ENCODE measurements around the gene FAM47B. TPM values are rescaled to one million over a fixed set of nuclear protein-coding genes. Genes with fewer than 3 reads are reported as not detected.

The FAM47B gene
- not detected for total RNA-seq
- polyA plus RNA-seq, result not detected
- long read RNA-seq, donor 1, result 0 reads
- long read RNA-seq, donor 2, result 0 reads
- long read RNA-seq, donor 3, result 0 reads

DNA sequence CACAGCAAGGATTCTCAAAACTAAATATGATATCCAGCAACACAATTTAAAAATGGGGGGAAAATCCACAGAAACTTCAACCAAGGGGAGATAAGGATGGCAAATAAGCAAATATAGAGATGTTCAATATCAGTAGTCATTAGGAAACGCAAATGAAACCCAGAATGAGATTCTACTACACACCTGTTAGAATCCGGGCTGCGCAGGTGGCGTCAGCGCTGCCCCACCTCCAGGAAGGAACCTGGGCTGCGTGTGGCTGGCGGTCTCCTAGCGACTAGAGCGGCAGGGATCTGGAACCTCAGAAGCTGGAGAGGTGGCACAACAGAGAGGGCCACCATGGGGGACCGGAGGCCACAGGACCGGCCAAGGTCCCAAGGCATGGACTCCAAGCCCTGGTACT lies at the start of gene FAM47B:
TSS of gene FAM47B (plus strand) at position 301 of the 400 bp plus-strand sequence. CDS start at position 337, 36 bp downstream.
- no peaks in the 10 kb centered on the region for H3K36me3 ChIP-seq
- ATAC-seq (no peak), DNase-seq (no peak)
- intact Hi-C loops (cut with DNase I), result no loop called here
- no peaks in the 10 kb centered on the region for H3K4me1 ChIP-seq
- H3K9me3 ChIP-seq, result peaks cover 0 to 13% (median 0%) of the 10 kb centered on the region in 11 donors
- no peak within 1 kb of the TSS for H3K4me3 ChIP-seq
- no peak within 1 kb of the TSS for H3K27ac ChIP-seq
- H3K27me3 ChIP-seq, result no peaks in the 10 kb centered on the region
- TF ChIP-seq, protein P1, sequence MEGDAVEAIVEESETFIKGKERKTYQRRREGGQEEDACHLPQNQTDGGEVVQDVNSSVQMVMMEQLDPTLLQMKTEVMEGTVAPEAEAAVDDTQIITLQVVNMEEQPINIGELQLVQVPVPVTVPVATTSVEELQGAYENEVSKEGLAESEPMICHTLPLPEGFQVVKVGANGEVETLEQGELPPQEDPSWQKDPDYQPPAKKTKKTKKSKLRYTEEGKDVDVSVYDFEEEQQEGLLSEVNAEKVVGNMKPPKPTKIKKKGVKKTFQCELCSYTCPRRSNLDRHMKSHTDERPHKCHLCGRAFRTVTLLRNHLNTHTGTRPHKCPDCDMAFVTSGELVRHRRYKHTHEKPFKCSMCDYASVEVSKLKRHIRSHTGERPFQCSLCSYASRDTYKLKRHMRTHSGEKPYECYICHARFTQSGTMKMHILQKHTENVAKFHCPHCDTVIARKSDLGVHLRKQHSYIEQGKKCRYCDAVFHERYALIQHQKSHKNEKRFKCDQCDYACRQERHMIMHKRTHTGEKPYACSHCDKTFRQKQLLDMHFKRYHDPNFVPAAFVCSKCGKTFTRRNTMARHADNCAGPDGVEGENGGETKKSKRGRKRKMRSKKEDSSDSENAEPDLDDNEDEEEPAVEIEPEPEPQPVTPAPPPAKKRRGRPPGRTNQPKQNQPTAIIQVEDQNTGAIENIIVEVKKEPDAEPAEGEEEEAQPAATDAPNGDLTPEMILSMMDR (IDR thresholded peaks at IDR 0.05), result no peak
- WGBS, 2 donors, result 93 to 94% methylated on average over 11 of the region's 11 CpGs

DNA sequence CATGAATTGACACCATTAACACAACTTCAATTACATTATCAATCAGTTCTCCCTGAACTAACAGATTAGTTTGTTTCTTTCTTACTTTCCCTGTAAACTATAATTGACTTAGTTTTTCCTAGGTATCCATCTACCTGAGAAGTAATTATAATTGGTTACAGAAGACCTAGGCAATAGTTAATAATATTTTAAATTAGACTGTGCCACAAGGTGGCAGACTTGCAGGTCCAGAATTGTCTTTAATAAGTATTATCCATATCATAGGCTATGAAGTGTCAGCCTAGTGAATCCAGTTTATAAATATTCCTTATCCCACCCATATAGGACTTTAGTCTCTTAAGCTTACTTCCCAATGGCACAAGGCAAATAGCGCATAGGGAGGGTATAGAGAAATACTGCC lies 48.9 kb upstream of the FAM47B start:
- H3K27me3 ChIP-seq, result peaks cover 0 to 17% (median 0%) of the 10 kb centered on the region in 7 donors
- H3K4me1 ChIP-seq, result no peaks in the 10 kb centered on the region
- DNase-seq (no peak), ATAC-seq (no peak)
- 86 to 92% methylated on average over 1 of the region's 1 CpG for WGBS, 2 donors
- peaks cover 0 to 2% (median 0%) of the 10 kb centered on the region in 11 donors for H3K9me3 ChIP-seq
- no peak overlapping the region for H3K27ac ChIP-seq
- intact Hi-C loops (cut with DNase I), result no loop called here
- H3K36me3 ChIP-seq, result no peaks in the 10 kb centered on the region
- H3K4me3 ChIP-seq, result no peak overlapping the region
- TF ChIP-seq, protein P1 (IDR thresholded peaks at IDR 0.05), result peak in 7 of 9 donors; percentile 23 to 45 (median 32)

DNA sequence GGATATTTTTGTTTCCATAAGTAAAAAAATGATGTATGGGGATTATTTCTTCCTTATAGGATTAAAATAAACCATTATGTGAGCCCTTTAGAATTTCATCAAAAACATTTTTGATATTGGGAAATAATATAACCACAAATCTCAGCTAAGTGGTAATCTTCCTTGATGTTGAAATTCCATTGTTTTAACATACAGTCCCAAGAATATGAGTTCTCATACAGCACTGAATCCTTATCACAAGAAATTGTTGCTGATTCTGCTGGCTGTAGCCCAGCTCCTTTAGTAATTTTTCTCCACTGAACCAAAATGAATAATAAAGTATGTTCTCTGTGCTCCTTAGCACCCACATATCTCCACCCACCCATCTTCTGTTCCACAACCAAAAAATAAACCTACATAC lies 41.9 kb upstream of the FAM47B start:
- no peak overlapping the region for H3K27ac ChIP-seq
- DNase-seq (no peak), ATAC-seq (no peak)
- H3K27me3 ChIP-seq, result no peaks in the 10 kb centered on the region
- H3K4me3 ChIP-seq, result no peak overlapping the region
- peaks cover 0 to 4% (median 0%) of the 10 kb centered on the region in 11 donors for H3K9me3 ChIP-seq
- intact Hi-C loops (cut with DNase I), result no loop called here
- no peaks in the 10 kb centered on the region for H3K36me3 ChIP-seq
- H3K4me1 ChIP-seq, result no peaks in the 10 kb centered on the region
- TF ChIP-seq, protein P1 (IDR thresholded peaks at IDR 0.05), result no peak

DNA sequence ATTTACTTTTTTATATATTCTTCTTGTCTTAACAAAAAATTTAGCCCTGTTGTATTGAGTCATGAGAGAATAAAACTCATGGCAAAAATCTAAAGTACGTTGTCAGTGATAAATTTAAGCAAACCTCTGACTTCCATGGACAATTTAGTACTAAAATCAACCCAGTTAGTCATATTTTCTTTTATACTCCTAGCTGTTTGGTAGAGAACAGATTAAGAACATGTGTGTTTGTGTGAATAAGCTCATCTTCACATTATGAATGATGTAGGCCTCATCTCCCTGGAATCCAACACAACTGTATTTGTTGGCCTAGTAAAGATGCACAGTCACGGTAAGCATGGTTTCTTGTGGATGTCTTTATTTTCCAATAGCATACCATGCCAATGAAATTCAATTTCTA lies 40.8 kb upstream of the FAM47B start:
- intact Hi-C loops (cut with DNase I), result no loop called here
- 85 to 97% methylated on average over 2 of the region's 2 CpGs for WGBS, 2 donors
- ATAC-seq, result no peak
- DNase-seq, result no peak
- no peaks in the 10 kb centered on the region for H3K4me1 ChIP-seq
- no peak overlapping the region for H3K4me3 ChIP-seq
- no peaks in the 10 kb centered on the region for H3K36me3 ChIP-seq
- H3K9me3 ChIP-seq, result peaks cover 0 to 4% (median 0%) of the 10 kb centered on the region in 11 donors
- no peaks in the 10 kb centered on the region for H3K27me3 ChIP-seq
- TF ChIP-seq, protein P1 (IDR thresholded peaks at IDR 0.05), result no peak
- H3K27ac ChIP-seq, result no peak overlapping the region

All from heart right ventricle (tissue), 16 donors.